Neural progenitor cell (in vitro differentiated cells): ENCODE measurements around the gene GTF2IRD1. TPM values are rescaled to one million over a fixed set of nuclear protein-coding genes. Genes with fewer than 3 reads are reported as not detected.
"Not testable (repeated sequence)": the region's sequence is repeated elsewhere in the genome, so short reads cannot be mapped to it uniquely, and the experiment has no call there.

Experiments used
- DNase-seq: peaks from one replicate; pipeline ENCODE4 v3.0.0-alpha.2; 2016; ENCODE audit warnings: low spot score
- H2AFZ ChIP-seq: fragments of 200-600 bp; sonication (generic); replicated peaks from 2 replicates; pipeline ENCODE4 v1.6.1; 2016; ENCODE audit warnings: antibody characterized with exemption
- H3F3A ChIP-seq: fragments of 200-600 bp; sonication (generic); 2 replicates; pipeline ENCODE4 v1.6.1; 2016; ENCODE audit warnings: antibody characterized with exemption, low read depth
- H3K27ac ChIP-seq: fragments of 200-600 bp; sonication (generic); 2 replicates; pipeline ENCODE4 v1.5.1; 2016; ENCODE audit warnings: mild to moderate bottlenecking
- H3K27me3 ChIP-seq: fragments of 200-600 bp; sonication (generic); 2 replicates; pipeline ENCODE4 v1.6.1; 2016; ENCODE audit warnings: mild to moderate bottlenecking, moderate library complexity
- H3K36me3 ChIP-seq: fragments of 200-600 bp; sonication (generic); 2 replicates; pipeline ENCODE4 v1.5.1; 2016
- H3K4me1 ChIP-seq: fragments of 200-600 bp; sonication (generic); 2 replicates; pipeline ENCODE4 v1.6.1; 2016; ENCODE audit warnings: mixed run types
- H3K4me2 ChIP-seq: fragments of 200-600 bp; sonication (generic); 2 replicates; pipeline ENCODE4 v1.6.1; 2016
- H3K4me3 ChIP-seq: fragments of 200-600 bp; sonication (generic); 2 replicates; pipeline ENCODE4 v1.5.1; 2016
- H3K79me2 ChIP-seq: fragments of 200-600 bp; sonication (generic); 2 replicates; pipeline ENCODE4 v1.6.1; 2016; ENCODE audit warnings: low read depth
- H3K9ac ChIP-seq: fragments of 200-600 bp; sonication (generic); 2 replicates; pipeline ENCODE4 v1.6.1; 2016
- H3K9me3 ChIP-seq: fragments of 200-600 bp; sonication (generic); 2 replicates; pipeline ENCODE4 v1.5.1; 2016; ENCODE audit warnings: low read depth
- H4K20me1 ChIP-seq: fragments of 200-600 bp; sonication (generic); 2 replicates; pipeline ENCODE4 v1.6.1; 2016; ENCODE audit warnings: low read depth
- H3K27ac Mint-ChIP-seq: 3 replicates; pipeline ENCODE4 v1.8.0; 2021; ENCODE audit warnings: mixed read lengths
- H3K27me3 Mint-ChIP-seq: 2 replicates; pipeline ENCODE4 v1.8.0; 2022; ENCODE audit warnings: low read depth, mild to moderate bottlenecking, inconsistent platforms, moderate library complexity, mixed read lengths; ENCODE audit not compliant: insufficient read depth
- H3K36me3 Mint-ChIP-seq: 3 replicates; pipeline ENCODE4 v1.8.0; 2021; ENCODE audit warnings: mixed read lengths
- H3K4me1 Mint-ChIP-seq: 3 replicates; pipeline ENCODE4 v1.8.0; 2021; ENCODE audit warnings: mixed read lengths
- H3K4me3 Mint-ChIP-seq: 3 replicates; pipeline ENCODE4 v1.8.0; 2021; ENCODE audit warnings: mild to moderate bottlenecking, moderate library complexity, mixed read lengths
- H3K9me3 Mint-ChIP-seq: 3 replicates; pipeline ENCODE4 v1.8.0; 2020; ENCODE audit warnings: mixed read lengths
- CTCF ChIP-seq: fragments of 200-600 bp; sonication (generic); IDR thresholded peaks from 2 replicates; pipeline ENCODE4 v1.5.1; 2017; ENCODE audit warnings: antibody characterized with exemption, mild to moderate bottlenecking
- EZH2 ChIP-seq: fragments of 200-600 bp; sonication (generic); IDR thresholded peaks from 2 replicates; pipeline ENCODE4 v1.6.1; 2017; ENCODE audit warnings: antibody characterized with exemption, mild to moderate bottlenecking, moderate library complexity
- EZH2phosphoT487 ChIP-seq: fragments of 200-600 bp; sonication (generic); IDR thresholded peaks from 2 replicates; pipeline ENCODE4 v1.6.1; 2017; ENCODE audit warnings: antibody characterized with exemption
- total RNA-seq: library from RNA; depleted of rRNA; stranded (reverse); fragments of >200 nt; gene quantifications from 2 replicates; pipeline ENCODE4 v1.2.3, GENCODE V29; 2015; ENCODE audit warnings: low replicate concordance

GTF2IRD1 gene
- total RNA-seq, 1 donor from 2014 or later, result 25.6 TPM

GRCh38 chr7:74545921-74546320 lies 92.2 kb downstream of the GTF2IRD1 start:
- Histone ChIP-seq H3K9me3 (no peaks in the 10 kb centered on the region), H3K36me3 (peaks cover 7% of the 10 kb centered on the region), H4K20me1 (no peaks in the 10 kb centered on the region), H3K4me1 (peaks cover 9% of the 10 kb centered on the region), H3K4me2 (no peak overlapping the region), H3K27ac (no peak overlapping the region), H3K9ac (no peak overlapping the region), H3K79me2 (no peaks in the 10 kb centered on the region), H3F3A (peaks cover 31% of the 10 kb centered on the region), H3K4me3 (no peak overlapping the region), H3K27me3 (no peaks in the 10 kb centered on the region), H2AFZ (no peak overlapping the region)
- H3K9me3 Mint-ChIP-seq, result peaks cover 2% of the 10 kb centered on the region
- no peak for DNase-seq
- no peak overlapping the region for H3K4me3 Mint-ChIP-seq
- no peaks in the 10 kb centered on the region for H3K4me1 Mint-ChIP-seq
- H3K27me3 Mint-ChIP-seq, result peaks cover 17% of the 10 kb centered on the region
- peaks cover 34% of the 10 kb centered on the region for H3K36me3 Mint-ChIP-seq
- TF ChIP-seq EZH2phosphoT487 (no peak), CTCF (no peak), EZH2 (no peak)
- H3K27ac Mint-ChIP-seq, result no peak overlapping the region

GRCh38 chr7:74553596-74554012 lies 99.9 kb downstream of the GTF2IRD1 start:
- not testable (repeated sequence) for H3K9ac ChIP-seq, H3K4me1 Mint-ChIP-seq, DNase-seq, H3K79me2 ChIP-seq, H4K20me1 ChIP-seq, H3K27me3 Mint-ChIP-seq, H3K9me3 Mint-ChIP-seq, H3K27me3 ChIP-seq, H3K4me2 ChIP-seq, H3K27ac Mint-ChIP-seq, H2AFZ ChIP-seq, H3K36me3 ChIP-seq, H3K9me3 ChIP-seq, H3K4me3 ChIP-seq, H3F3A ChIP-seq, H3K4me3 Mint-ChIP-seq, H3K4me1 ChIP-seq, H3K27ac ChIP-seq
- H3K36me3 Mint-ChIP-seq, result peaks cover 23% of the 10 kb centered on the region

GRCh38 chr7:74554178-74554577 lies 100.5 kb downstream of the GTF2IRD1 start:
- Histone ChIP-seq H2AFZ (no peak overlapping the region), H3K27me3 (no peaks in the 10 kb centered on the region), H3K9me3 (no peaks in the 10 kb centered on the region), H3K36me3 (no peaks in the 10 kb centered on the region), H3F3A (no peaks in the 10 kb centered on the region), H3K4me3 (no peak overlapping the region), H3K79me2 (no peaks in the 10 kb centered on the region), H3K9ac (no peak overlapping the region), H4K20me1 (no peaks in the 10 kb centered on the region), H3K27ac (no peak overlapping the region), H3K4me1 (no peaks in the 10 kb centered on the region), H3K4me2 (no peak overlapping the region)
- peaks cover 7% of the 10 kb centered on the region for H3K27me3 Mint-ChIP-seq
- no peaks in the 10 kb centered on the region for H3K4me1 Mint-ChIP-seq
- H3K27ac Mint-ChIP-seq, result no peak overlapping the region
- TF ChIP-seq EZH2 (no peak), EZH2phosphoT487 (no peak), CTCF (no peak)
- H3K4me3 Mint-ChIP-seq, result no peak overlapping the region
- H3K9me3 Mint-ChIP-seq, result no peaks in the 10 kb centered on the region
- DNase-seq, result no peak
- H3K36me3 Mint-ChIP-seq, result peaks cover 21% of the 10 kb centered on the region

- H3K27me3 Mint-ChIP-seq, result peaks cover 5% of the 10 kb centered on the region
- H3K36me3 Mint-ChIP-seq, result peaks cover 20% of the 10 kb centered on the region
These were observed 106.5 kb downstream of the GTF2IRD1 start for GRCh38 chr7:74560086-74560719.

More at GRCh38 chr7:74560086-74560719, 106.5 kb downstream of the GTF2IRD1 start:
- Mint-ChIP-seq H3K9me3 (no peaks in the 10 kb centered on the region), H3K4me3 (no peak overlapping the region), H3K4me1 (no peaks in the 10 kb centered on the region), H3K27ac (no peak overlapping the region)
- Histone ChIP-seq H3K4me1 (no peaks in the 10 kb centered on the region), H4K20me1 (no peaks in the 10 kb centered on the region), H3K4me3 (no peak overlapping the region), H3K4me2 (no peak overlapping the region), H3K9me3 (no peaks in the 10 kb centered on the region), H3F3A (no peaks in the 10 kb centered on the region), H3K79me2 (no peaks in the 10 kb centered on the region), H3K27me3 (no peaks in the 10 kb centered on the region), H2AFZ (no peak overlapping the region), H3K27ac (no peak overlapping the region), H3K9ac (no peak overlapping the region), H3K36me3 (no peaks in the 10 kb centered on the region)
- no peak for DNase-seq
- TF ChIP-seq EZH2phosphoT487 (no peak), CTCF (no peak), EZH2 (no peak)
